Trophoblast cell (in vitro differentiated cells and primary cell): Measurements from ENCODE around the gene GCLC.

Source experiments
- DNase-seq, 2 donors: peaks; one replicate each; pipeline ENCODE4 v3.0.0-alpha.2; 2016
- H2AFZ ChIP-seq: 2 replicates; pipeline ENCODE4 v1.6.1; 2013; ENCODE audit warnings: low read length, moderate library complexity, mild to moderate bottlenecking; ENCODE audit not compliant: insufficient read depth, poor library complexity
- H2AK5ac ChIP-seq: 2 replicates; pipeline ENCODE4 v1.6.1; 2013; ENCODE audit warnings: mild to moderate bottlenecking, low read length
- H2BK120ac ChIP-seq: 2 replicates; pipeline ENCODE4 v1.6.1; 2013; ENCODE audit warnings: low read length, mild to moderate bottlenecking, moderate library complexity; ENCODE audit not compliant: insufficient read depth, poor library complexity
- H2BK12ac ChIP-seq: 2 replicates; pipeline ENCODE4 v1.6.1; 2013; ENCODE audit warnings: mild to moderate bottlenecking, low read length, moderate library complexity
- H2BK5ac ChIP-seq: 2 replicates; pipeline ENCODE4 v1.6.1; 2013; ENCODE audit warnings: low read length, low read depth, moderate library complexity, mild to moderate bottlenecking; ENCODE audit not compliant: poor library complexity
- H3K14ac ChIP-seq: 2 replicates; pipeline ENCODE4 v1.6.1; 2013; ENCODE audit warnings: mild to moderate bottlenecking, low read length
- H3K18ac ChIP-seq: 2 replicates; pipeline ENCODE4 v1.6.1; 2013; ENCODE audit warnings: mild to moderate bottlenecking, low read length
- H3K23ac ChIP-seq: 2 replicates; pipeline ENCODE4 v1.6.1; 2013; ENCODE audit warnings: low read length
- H3K27ac ChIP-seq: 2 replicates; pipeline ENCODE4 v1.5.1; 2013; ENCODE audit warnings: low read depth, mild to moderate bottlenecking, inconsistent platforms, low read length, moderate library complexity
- H3K27me3 ChIP-seq: 2 replicates; pipeline ENCODE4 v1.6.1; 2013; ENCODE audit warnings: inconsistent platforms, mild to moderate bottlenecking, low read length, moderate library complexity; ENCODE audit not compliant: insufficient read depth
- H3K36me3 ChIP-seq, 2 experiments: 1 replicate in 1 of 2; 2 replicates in 1 of 2; pipeline ENCODE4 v1.6.1; 2013; ENCODE audit warnings: low read length in 2 of 2, mild to moderate bottlenecking in 2 of 2, moderate library complexity in 1 of 2; ENCODE audit not compliant: insufficient read depth in 2 of 2, control insufficient read depth in 1 of 2
- H3K4ac ChIP-seq: 2 replicates; pipeline ENCODE4 v1.6.1; 2013; ENCODE audit warnings: low read depth, mild to moderate bottlenecking, low read length, moderate library complexity
- H3K4me1 ChIP-seq, 2 experiments: 1 replicate in 1 of 2; 2 replicates in 1 of 2; pipeline ENCODE4 v1.6.1; 2013; ENCODE audit warnings: low read length in 2 of 2, mild to moderate bottlenecking in 2 of 2, moderate library complexity in 1 of 2; ENCODE audit not compliant: insufficient read depth in 2 of 2, control insufficient read depth in 1 of 2
- H3K4me2 ChIP-seq: 2 replicates; pipeline ENCODE4 v1.6.1; 2013; ENCODE audit warnings: inconsistent platforms, mild to moderate bottlenecking, low read length, moderate library complexity
- H3K4me3 ChIP-seq: 2 replicates; pipeline ENCODE4 v1.5.1; 2013; ENCODE audit warnings: mild to moderate bottlenecking, low read depth, low read length, inconsistent platforms
- H3K79me1 ChIP-seq: one replicate; pipeline ENCODE4 v1.6.1; 2013; ENCODE audit warnings: low read length
- H3K79me2 ChIP-seq: 2 replicates; pipeline ENCODE4 v1.6.1; 2013; ENCODE audit warnings: low read length, mild to moderate bottlenecking; ENCODE audit not compliant: control insufficient read depth, insufficient read depth, poor library complexity
- H3K9ac ChIP-seq: 2 replicates; pipeline ENCODE4 v1.6.1; 2013; ENCODE audit warnings: mild to moderate bottlenecking, low read length
- H3K9me3 ChIP-seq: 2 replicates; pipeline ENCODE4 v1.6.1; 2013; ENCODE audit warnings: low read depth, mild to moderate bottlenecking, control low read depth, inconsistent platforms, low read length; ENCODE audit not compliant: insufficient read depth
- H4K12ac ChIP-seq: 2 replicates; pipeline ENCODE4 v1.6.1; 2013; ENCODE audit warnings: low read depth, mild to moderate bottlenecking, low read length, moderate library complexity
- H4K8ac ChIP-seq: 2 replicates; pipeline ENCODE4 v1.6.1; 2013; ENCODE audit warnings: low read depth, mild to moderate bottlenecking, low read length, moderate library complexity
- H4K91ac ChIP-seq: one replicate; pipeline ENCODE4 v1.6.1; 2013; ENCODE audit warnings: low read depth, mild to moderate bottlenecking, low read length, moderate library complexity
- WGBS: extraction: QIAGEN DNeasy Blood & Tissue Kit; methylation state at CpG from one replicate; pipeline ENCODE4 v1.1.7; 2013; ENCODE audit warnings: missing lambda C conversion rate; ENCODE audit not compliant: insufficient read length, insufficient coverage; ENCODE audit errors: extremely low coverage; 5-methylcytosine and 5-hydroxymethylcytosine counted together

The GCLC gene

GRCh38 chr6:53487080-53487479 lies 57.8 kb downstream of the GCLC start:
- Histone ChIP-seq H2BK12ac (no peak overlapping the region), H3K4me2 (no peak overlapping the region)

GRCh38 chr6:53486679-53487078 lies 58.2 kb downstream of the GCLC start:
- H4K8ac ChIP-seq: no peak overlapping the region
- no peak for DNase-seq
- H3K79me1 ChIP-seq: peaks cover 2% of the 10 kb centered on the region
- no peak overlapping the region for H2AK5ac ChIP-seq
- no peak overlapping the region for H3K14ac ChIP-seq
- no peak overlapping the region for H2AFZ ChIP-seq
- H3K9ac ChIP-seq: no peak overlapping the region
- no peak overlapping the region for H3K23ac ChIP-seq
- no peak overlapping the region for H3K18ac ChIP-seq
- H3K4me3 ChIP-seq: no peak overlapping the region
- no peaks in the 10 kb centered on the region for H3K9me3 ChIP-seq
- H2BK5ac ChIP-seq: no peak overlapping the region
- H3K27ac ChIP-seq: no peak overlapping the region
- no peak overlapping the region for H2BK12ac ChIP-seq
- H3K4me1 ChIP-seq: peaks cover 2 to 8% of the 10 kb centered on the region in 2 experiments
- H3K79me2 ChIP-seq: no peaks in the 10 kb centered on the region
- H4K91ac ChIP-seq: no peak overlapping the region
- no peaks in the 10 kb centered on the region for H3K27me3 ChIP-seq
- H3K4ac ChIP-seq: no peak overlapping the region
- WGBS: no CpG with 5 or more reads among the region's 3 CpGs
- H3K36me3 ChIP-seq: no peaks in the 10 kb centered on the region
- H2BK120ac ChIP-seq: no peak overlapping the region
- H4K12ac ChIP-seq: no peak overlapping the region
- H3K4me2 ChIP-seq: no peak overlapping the region

More at GRCh38 chr6:53487080-53487479, 57.8 kb downstream of the GCLC start:
- Histone ChIP-seq H4K91ac (no peak overlapping the region), H3K27me3 (no peaks in the 10 kb centered on the region), H3K23ac (no peak overlapping the region), H3K27ac (no peak overlapping the region), H3K79me1 (peaks cover 2% of the 10 kb centered on the region), H2AFZ (no peak overlapping the region), H2BK5ac (no peak overlapping the region), H3K79me2 (no peaks in the 10 kb centered on the region), H3K9me3 (no peaks in the 10 kb centered on the region), H3K4ac (no peak overlapping the region), H3K4me1 (peaks cover 2 to 8% of the 10 kb centered on the region in 2 experiments), H3K18ac (no peak overlapping the region), H3K9ac (no peak overlapping the region), H4K12ac (no peak overlapping the region), H2BK120ac (no peak overlapping the region), H3K4me3 (no peak overlapping the region), H4K8ac (no peak overlapping the region), H3K36me3 (no peaks in the 10 kb centered on the region), H3K14ac (no peak overlapping the region), H2AK5ac (no peak overlapping the region)
- DNase-seq: no peak
- WGBS: no CpG with 5 or more reads among the region's 3 CpGs

- Histone ChIP-seq H4K12ac (no peak overlapping the region), H2BK12ac (no peak overlapping the region), H3K27ac (no peak overlapping the region), H2AK5ac (no peak overlapping the region), H3K36me3 (no peaks in the 10 kb centered on the region), H3K27me3 (no peaks in the 10 kb centered on the region), H3K9me3 (no peaks in the 10 kb centered on the region), H3K4me2 (no peak overlapping the region), H3K14ac (no peak overlapping the region), H2AFZ (no peak overlapping the region), H4K91ac (no peak overlapping the region), H3K79me2 (no peaks in the 10 kb centered on the region), H2BK5ac (peak overlapping the region; percentile 35), H3K9ac (no peak overlapping the region), H3K23ac (no peak overlapping the region), H3K4me3 (no peak overlapping the region), H3K79me1 (peaks cover 2% of the 10 kb centered on the region), H3K4ac (no peak overlapping the region), H2BK120ac (no peak overlapping the region), H4K8ac (no peak overlapping the region), H3K18ac (no peak overlapping the region), H3K4me1 (peaks cover 2 to 8% of the 10 kb centered on the region in 2 experiments)
- WGBS: no CpG with 5 or more reads among the region's 9 CpGs
- peak; percentile 72 to 94 for DNase-seq
These were observed 60.2 kb downstream of the GCLC start for GRCh38 chr6:53484476-53485280.

- no peaks in the 10 kb centered on the region for H3K79me2 ChIP-seq
- H2BK5ac ChIP-seq: peak overlapping the region; percentile 49
- H4K91ac ChIP-seq: peak overlapping the region; percentile 41
- H4K12ac ChIP-seq: no peak overlapping the region
- H3K18ac ChIP-seq: no peak overlapping the region
- no peak overlapping the region for H3K4me3 ChIP-seq
- H3K4me1 ChIP-seq: peaks cover 2 to 8% of the 10 kb centered on the region in 2 experiments
- no peak overlapping the region for H4K8ac ChIP-seq
- H3K4ac ChIP-seq: no peak overlapping the region
- H3K14ac ChIP-seq: no peak overlapping the region
- peak overlapping the region; percentile 34 for H2BK12ac ChIP-seq
- DNase-seq: peak; percentile 20 to 66
- H2AK5ac ChIP-seq: no peak overlapping the region
- no peaks in the 10 kb centered on the region for H3K9me3 ChIP-seq
- no peak overlapping the region for H2BK120ac ChIP-seq
- no peaks in the 10 kb centered on the region for H3K27me3 ChIP-seq
- H3K23ac ChIP-seq: no peak overlapping the region
- no peak overlapping the region for H2AFZ ChIP-seq
- H3K79me1 ChIP-seq: peaks cover 2% of the 10 kb centered on the region
- no CpG with 5 or more reads among the region's 10 CpGs for WGBS
- H3K9ac ChIP-seq: no peak overlapping the region
- no peak overlapping the region for H3K4me2 ChIP-seq
- H3K36me3 ChIP-seq: no peaks in the 10 kb centered on the region
- H3K27ac ChIP-seq: peak overlapping the region; percentile 51
These were observed 61.2 kb downstream of the GCLC start for GRCh38 chr6:53483423-53484353.
